DND-41 (cell line): ENCODE data around the gene GOLGA3.

Experiments used
- ATAC-seq: fragments of 200-7000 bp; cut with Tn5 transposase; 3 replicates; pipeline ENCODE4 v1.9.1; 2021; ENCODE audit warnings: low read depth; ENCODE audit not compliant: insufficient read depth
- DNase-seq: peaks from one replicate; pipeline ENCODE4 v3.0.0-alpha.2; 2020
- H2AFZ ChIP-seq: 2 replicates; pipeline ENCODE4 v1.6.0; 2012; ENCODE audit warnings: low read depth, low read length
- H3K27ac ChIP-seq: 2 replicates; pipeline ENCODE4 v1.5.1; 2012; ENCODE audit warnings: low read length, inconsistent platforms
- H3K27me3 ChIP-seq: fragments of 200-600 bp; sonication (generic); 2 replicates; pipeline ENCODE4 v1.6.0; 2012; ENCODE audit warnings: low read length, mild to moderate bottlenecking, inconsistent platforms; ENCODE audit not compliant: insufficient read depth, poor library complexity
- H3K36me3 ChIP-seq: 2 replicates; pipeline ENCODE4 v1.5.1; 2012; ENCODE audit warnings: low read length, inconsistent platforms; ENCODE audit not compliant: insufficient read depth
- H3K4me1 ChIP-seq: 2 replicates; pipeline ENCODE4 v1.5.1; 2012; ENCODE audit warnings: mild to moderate bottlenecking, low read length; ENCODE audit not compliant: insufficient read depth
- H3K4me2 ChIP-seq: 2 replicates; pipeline ENCODE4 v1.6.0; 2012; ENCODE audit warnings: mild to moderate bottlenecking, moderate library complexity, low read length, inconsistent platforms; ENCODE audit not compliant: insufficient read depth
- H3K4me3 ChIP-seq, 2 experiments: fragments of 200-600 bp in 1 of 2; shearing (Covaris generic) in 1 of 2; 2 replicates each; pipeline ENCODE4 v1.5.1; 2012 to 2016; ENCODE audit warnings: inconsistent platforms in 2 of 2, low read length in 2 of 2, mild to moderate bottlenecking in 2 of 2, low read depth in 1 of 2, moderate library complexity in 1 of 2
- H3K79me2 ChIP-seq: 2 replicates; pipeline ENCODE4 v1.6.0; 2012; ENCODE audit warnings: low read length, inconsistent platforms; ENCODE audit not compliant: insufficient read depth
- H3K9ac ChIP-seq: 2 replicates; pipeline ENCODE4 v1.6.0; 2012; ENCODE audit warnings: low read depth, mild to moderate bottlenecking, inconsistent platforms, low read length, moderate library complexity
- H3K9me3 ChIP-seq: 2 replicates; pipeline ENCODE4 v1.5.1; 2012; ENCODE audit warnings: low read length, moderate library complexity, mild to moderate bottlenecking, inconsistent platforms; ENCODE audit not compliant: insufficient read depth, severe bottlenecking
- H4K20me1 ChIP-seq: 2 replicates; pipeline ENCODE4 v1.6.0; 2012; ENCODE audit warnings: low read length; ENCODE audit not compliant: insufficient read depth
- CTCF ChIP-seq: IDR thresholded peaks from 2 replicates; pipeline ENCODE4 v1.5.1; 2012; ENCODE audit warnings: borderline replicate concordance, low read length, moderate library complexity, mild to moderate bottlenecking; ENCODE audit not compliant: poor library complexity, severe bottlenecking; ENCODE audit errors: extremely low read depth
- EZH2 ChIP-seq: IDR thresholded peaks from 3 replicates; pipeline ENCODE4 v1.6.1; 2012; ENCODE audit warnings: borderline replicate concordance, low read depth, mild to moderate bottlenecking, moderate library complexity, low read length, inconsistent platforms; ENCODE audit not compliant: severe bottlenecking

GOLGA3 gene

GRCh38 chr12:132724506-132725241, 104.0 kb downstream of the GOLGA3 start:
- H3K36me3 ChIP-seq = peaks cover 87% of the 10 kb centered on the region
- H3K4me1 ChIP-seq = no peaks in the 10 kb centered on the region
- no peak overlapping the region for H3K4me3 ChIP-seq
- TF ChIP-seq EZH2 = no peak
- TF ChIP-seq CTCF = no peak
- H2AFZ ChIP-seq = no peak overlapping the region
- ATAC-seq (no peak), DNase-seq (no peak)
- no peaks in the 10 kb centered on the region for H3K9me3 ChIP-seq
- peaks cover 62% of the 10 kb centered on the region for H4K20me1 ChIP-seq
- no peak overlapping the region for H3K27ac ChIP-seq
- H3K9ac ChIP-seq = no peak overlapping the region
- H3K27me3 ChIP-seq = no peaks in the 10 kb centered on the region
- H3K79me2 ChIP-seq = peaks cover 26% of the 10 kb centered on the region
- H3K4me2 ChIP-seq = no peak overlapping the region

GRCh38 chr12:132723764-132724140, 104.9 kb downstream of the GOLGA3 start:
- no peak overlapping the region for H3K4me2 ChIP-seq
- DNase-seq (no peak), ATAC-seq (no peak)
- peaks cover 90% of the 10 kb centered on the region for H3K36me3 ChIP-seq
- no peak overlapping the region for H2AFZ ChIP-seq
- H4K20me1 ChIP-seq = peaks cover 68% of the 10 kb centered on the region
- H3K4me1 ChIP-seq = no peaks in the 10 kb centered on the region
- no peak overlapping the region for H3K27ac ChIP-seq
- no peak overlapping the region for H3K4me3 ChIP-seq
- no peaks in the 10 kb centered on the region for H3K9me3 ChIP-seq
- H3K79me2 ChIP-seq = peaks cover 24% of the 10 kb centered on the region
- TF ChIP-seq EZH2 = no peak
- TF ChIP-seq CTCF = no peak
- no peak overlapping the region for H3K9ac ChIP-seq
- no peaks in the 10 kb centered on the region for H3K27me3 ChIP-seq

- ATAC-seq (no peak), DNase-seq (no peak)
- Histone ChIP-seq H3K4me3 (no peak overlapping the region), H3K9ac (no peak overlapping the region), H3K79me2 (peaks cover 19% of the 10 kb centered on the region), H4K20me1 (peaks cover 66% of the 10 kb centered on the region), H3K36me3 (peaks cover 87% of the 10 kb centered on the region), H3K4me2 (no peak overlapping the region), H3K27me3 (no peaks in the 10 kb centered on the region), H3K9me3 (no peaks in the 10 kb centered on the region), H2AFZ (no peak overlapping the region), H3K27ac (no peak overlapping the region), H3K4me1 (no peaks in the 10 kb centered on the region)
- no peak for TF ChIP-seq EZH2
- TF ChIP-seq CTCF = no peak
Observed at GRCh38 chr12:132723015-132723763, 105.5 kb downstream of the GOLGA3 start.
